PC-9 (cell line): ENCODE data around the gene YPEL1. TPM values are rescaled to one million over a fixed set of nuclear protein-coding genes. Genes with fewer than 3 reads are reported as not detected.

Experiments used
- BruUV-seq: library from RNA; stranded (reverse); fragments of 400-500 nt; replicated peaks from 2 replicates; lab custom pipeline; 2021; lab: Mats Ljungman, UMichigan
- CTCF ChIA-PET: fragments of 300-600 bp; sonication (Branson Sonifier 250); formaldehyde crosslinking; loops from one replicate; lab custom pipeline; 2022; ENCODE audit warnings: antibody characterized with exemption; lab: Charles Lee
- POLR2A ChIA-PET: fragments of 300-600 bp; sonication (Branson Sonifier 250); formaldehyde crosslinking; loops from one replicate; lab custom pipeline; 2022; ENCODE audit warnings: antibody characterized with exemption; ENCODE audit not compliant: unreplicated experiment; lab: Charles Lee
- DNase-seq, 2 experiments: peaks; one replicate each; pipeline versions ENCODE4 v3.0.0 to v3.0.0-alpha.2; 2015 to 2022; ENCODE audit warnings: mixed read lengths in 1 of 2
- H2AFZ ChIP-seq: fragments of 200-600 bp; sonication (generic); 2 replicates; pipeline ENCODE4 v1.8.1; 2017; ENCODE audit warnings: antibody characterized with exemption
- H3F3A ChIP-seq: fragments of 200-600 bp; sonication (generic); 2 replicates; pipeline ENCODE4 v1.8.1; 2017; ENCODE audit warnings: antibody characterized with exemption, mild to moderate bottlenecking, low read depth; ENCODE audit not compliant: insufficient read depth
- H3K27ac ChIP-seq: fragments of 200-600 bp; sonication (generic); 2 replicates; pipeline ENCODE4 v1.6.1; 2016; ENCODE audit warnings: mixed run types
- H3K27me3 ChIP-seq: fragments of 200-600 bp; sonication (generic); 2 replicates; pipeline ENCODE4 v1.6.1; 2016; ENCODE audit warnings: low read depth, mixed run types; ENCODE audit not compliant: insufficient read depth
- H3K36me3 ChIP-seq: fragments of 200-600 bp; sonication (generic); 2 replicates; pipeline ENCODE4 v1.6.1; 2016; ENCODE audit warnings: low read depth, mixed run types
- H3K4me1 ChIP-seq: fragments of 200-600 bp; sonication (generic); replicated peaks from 2 replicates; pipeline ENCODE4 v1.6.1; 2016; ENCODE audit warnings: mixed run types; ENCODE audit not compliant: insufficient read depth
- H3K4me2 ChIP-seq: fragments of 200-600 bp; sonication (generic); 2 replicates; pipeline ENCODE4 v1.6.1; 2017; ENCODE audit warnings: mixed run types
- H3K4me3 ChIP-seq: fragments of 200-600 bp; sonication (generic); 2 replicates; pipeline ENCODE4 v1.6.1; 2016; ENCODE audit warnings: mixed run types
- H3K79me2 ChIP-seq: fragments of 200-600 bp; sonication (generic); 2 replicates; pipeline ENCODE4 v1.6.1; 2017; ENCODE audit warnings: low read depth, mixed run types
- H3K9me2 ChIP-seq: fragments of 200-600 bp; sonication (generic); 2 replicates; pipeline ENCODE4 v1.8.1; 2017; ENCODE audit warnings: mild to moderate bottlenecking; ENCODE audit not compliant: insufficient read depth
- H3K9me3 ChIP-seq: fragments of 200-600 bp; sonication (generic); 2 replicates; pipeline ENCODE4 v1.8.1; 2016; ENCODE audit warnings: low read depth; ENCODE audit not compliant: insufficient read depth
- H4K20me1 ChIP-seq: fragments of 200-600 bp; sonication (generic); 2 replicates; pipeline ENCODE4 v1.8.1; 2017; ENCODE audit not compliant: insufficient read depth
- EZH2 ChIP-seq: fragments of 200-600 bp; sonication (generic); IDR thresholded peaks from 2 replicates; pipeline ENCODE4 v1.8.0; 2017; ENCODE audit warnings: antibody characterized with exemption, low read depth
- intact Hi-C: fragments of 100-400 bp; cut with micrococcal nuclease; formaldehyde crosslinking; loops from one replicate; pipeline ENCODE4 v1.10.0; 2022; ENCODE audit not compliant: unreplicated experiment
- total RNA-seq: library from RNA; stranded (reverse); gene quantifications from 2 replicates; pipeline ENCODE4 v1.2.3, GENCODE V29; 2021
- TF ChIP-seq, protein P1 (sequence below): fragments of 200-600 bp; sonication (generic); conservative IDR thresholded peaks from 2 replicates; pipeline ENCODE4 v1.6.1; 2017; ENCODE audit warnings: mixed run types, antibody characterized with exemption, mild to moderate bottlenecking, moderate library complexity

YPEL1 gene
- total RNA-seq, 1 experiment from 2014 or later, result 5.2 TPM

DNA sequence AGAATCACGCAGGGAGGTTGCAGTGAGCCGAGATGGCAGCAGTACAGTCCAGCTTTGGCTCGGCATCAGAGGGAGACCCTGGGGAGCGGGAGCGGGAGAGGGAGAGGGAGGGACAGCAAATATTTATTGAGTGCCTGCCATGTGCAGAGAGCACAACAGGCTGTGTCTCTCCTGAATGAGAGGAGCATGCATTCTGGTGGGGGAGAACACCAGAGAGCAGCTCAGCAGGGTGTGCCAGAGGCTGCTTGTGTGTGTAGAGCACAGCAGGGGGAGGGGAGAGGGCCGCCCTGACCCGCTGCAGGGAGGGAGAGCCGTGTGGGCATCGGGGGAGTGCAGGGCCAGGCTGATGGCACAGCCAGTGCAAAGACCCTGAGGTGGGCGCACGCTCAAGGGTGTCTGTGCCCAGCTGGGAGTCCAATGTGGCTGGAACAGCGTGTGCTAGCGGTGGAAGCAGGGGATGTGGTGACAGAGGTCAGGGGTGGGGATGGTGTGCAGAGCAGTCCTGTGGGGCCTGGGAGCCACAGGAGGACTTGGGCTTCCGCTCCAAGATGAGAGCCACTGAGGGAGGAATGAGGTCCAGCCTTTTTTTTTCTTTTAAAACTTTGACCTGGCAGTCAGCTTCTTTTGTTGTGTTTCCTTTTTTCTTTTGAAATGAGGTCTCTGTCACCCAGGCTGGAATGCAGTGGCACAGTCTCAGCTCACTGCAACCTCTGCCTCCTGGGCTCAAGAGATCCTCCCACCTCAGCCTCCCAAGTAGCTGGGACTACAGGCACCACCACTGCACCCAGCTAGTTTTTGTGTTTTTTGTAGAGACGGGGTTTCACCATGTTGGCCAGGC, 57.8 kb downstream of the YPEL1 start:
- H3F3A ChIP-seq, result no peaks in the 10 kb centered on the region
- intact Hi-C loops, result no loop called here
- no peaks in the 10 kb centered on the region for H3K4me1 ChIP-seq
- H3K4me2 ChIP-seq, result no peak overlapping the region
- POLR2A ChIA-PET, result no interaction called here
- H3K9me3 ChIP-seq, result no peaks in the 10 kb centered on the region
- no peaks in the 10 kb centered on the region for H3K36me3 ChIP-seq
- no peaks in the 10 kb centered on the region for H3K9me2 ChIP-seq
- no peaks in the 10 kb centered on the region for H3K79me2 ChIP-seq
- H3K27ac ChIP-seq, result no peak overlapping the region
- no peaks in the 10 kb centered on the region for H4K20me1 ChIP-seq
- DNase-seq, result no peak
- no TSS peak for BruUV-seq
- no peak overlapping the region for H2AFZ ChIP-seq
- TF ChIP-seq EZH2, result no peak
- TF ChIP-seq, protein P1, sequence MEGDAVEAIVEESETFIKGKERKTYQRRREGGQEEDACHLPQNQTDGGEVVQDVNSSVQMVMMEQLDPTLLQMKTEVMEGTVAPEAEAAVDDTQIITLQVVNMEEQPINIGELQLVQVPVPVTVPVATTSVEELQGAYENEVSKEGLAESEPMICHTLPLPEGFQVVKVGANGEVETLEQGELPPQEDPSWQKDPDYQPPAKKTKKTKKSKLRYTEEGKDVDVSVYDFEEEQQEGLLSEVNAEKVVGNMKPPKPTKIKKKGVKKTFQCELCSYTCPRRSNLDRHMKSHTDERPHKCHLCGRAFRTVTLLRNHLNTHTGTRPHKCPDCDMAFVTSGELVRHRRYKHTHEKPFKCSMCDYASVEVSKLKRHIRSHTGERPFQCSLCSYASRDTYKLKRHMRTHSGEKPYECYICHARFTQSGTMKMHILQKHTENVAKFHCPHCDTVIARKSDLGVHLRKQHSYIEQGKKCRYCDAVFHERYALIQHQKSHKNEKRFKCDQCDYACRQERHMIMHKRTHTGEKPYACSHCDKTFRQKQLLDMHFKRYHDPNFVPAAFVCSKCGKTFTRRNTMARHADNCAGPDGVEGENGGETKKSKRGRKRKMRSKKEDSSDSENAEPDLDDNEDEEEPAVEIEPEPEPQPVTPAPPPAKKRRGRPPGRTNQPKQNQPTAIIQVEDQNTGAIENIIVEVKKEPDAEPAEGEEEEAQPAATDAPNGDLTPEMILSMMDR, result no peak
- no peak overlapping the region for H3K4me3 ChIP-seq
- CTCF ChIA-PET, result no interaction called here
- H3K27me3 ChIP-seq, result no peaks in the 10 kb centered on the region

DNA sequence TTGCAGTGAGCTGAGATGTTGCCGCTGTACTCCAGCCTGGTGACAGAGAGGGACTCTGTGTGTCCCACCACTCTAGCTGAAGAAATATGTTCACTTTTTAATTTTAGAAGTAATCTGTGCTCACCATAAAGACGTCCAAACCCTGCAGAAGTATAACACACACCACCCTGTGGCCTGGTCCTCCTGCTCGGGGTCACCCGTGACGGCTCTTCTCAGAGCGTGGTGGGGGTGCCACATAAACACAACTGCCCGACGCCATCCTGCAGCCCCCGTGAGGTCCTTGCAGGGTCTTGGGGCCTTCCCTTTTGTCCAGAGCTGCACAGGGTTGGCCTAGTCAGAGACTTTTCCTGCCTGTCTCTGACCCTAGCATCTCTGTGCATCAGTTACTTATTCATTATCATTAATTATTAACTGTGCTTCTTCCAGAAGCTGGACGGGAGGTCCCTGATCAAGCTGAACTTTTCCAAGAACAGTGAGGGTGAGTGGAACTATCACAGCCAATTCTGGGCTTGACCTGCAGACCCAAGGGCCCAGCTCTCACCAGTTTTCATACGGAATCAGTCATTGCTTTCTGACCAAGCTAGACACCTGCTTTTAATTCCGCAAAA, 60.9 kb downstream of the YPEL1 start:
- Histone ChIP-seq H3K4me2 (no peak overlapping the region), H3K9me2 (no peaks in the 10 kb centered on the region), H3K4me1 (peaks cover 2% of the 10 kb centered on the region; the same call in 1 of the 2 replicates), H3K27me3 (no peaks in the 10 kb centered on the region), H2AFZ (no peak overlapping the region), H3K79me2 (0 out of 2 replicates have a peak, but pooled peaks cover 2% of the 10 kb centered on the region), H4K20me1 (0 out of 2 replicates have a peak, but pooled peaks cover under 1% of the 10 kb centered on the region), H3K9me3 (no peaks in the 10 kb centered on the region), H3K27ac (no peak overlapping the region), H3K36me3 (no peaks in the 10 kb centered on the region), H3F3A (no peaks in the 10 kb centered on the region; the same call in 1 of the 2 replicates), H3K4me3 (no peak overlapping the region)
- BruUV-seq, result no TSS peak
- no peak for DNase-seq
- ChIA-PET POLR2A (no interaction called here), CTCF (no interaction called here)
- intact Hi-C loops, result no loop called here
- TF ChIP-seq, protein P1, result no peak
- TF ChIP-seq EZH2, result no peak

DNA sequence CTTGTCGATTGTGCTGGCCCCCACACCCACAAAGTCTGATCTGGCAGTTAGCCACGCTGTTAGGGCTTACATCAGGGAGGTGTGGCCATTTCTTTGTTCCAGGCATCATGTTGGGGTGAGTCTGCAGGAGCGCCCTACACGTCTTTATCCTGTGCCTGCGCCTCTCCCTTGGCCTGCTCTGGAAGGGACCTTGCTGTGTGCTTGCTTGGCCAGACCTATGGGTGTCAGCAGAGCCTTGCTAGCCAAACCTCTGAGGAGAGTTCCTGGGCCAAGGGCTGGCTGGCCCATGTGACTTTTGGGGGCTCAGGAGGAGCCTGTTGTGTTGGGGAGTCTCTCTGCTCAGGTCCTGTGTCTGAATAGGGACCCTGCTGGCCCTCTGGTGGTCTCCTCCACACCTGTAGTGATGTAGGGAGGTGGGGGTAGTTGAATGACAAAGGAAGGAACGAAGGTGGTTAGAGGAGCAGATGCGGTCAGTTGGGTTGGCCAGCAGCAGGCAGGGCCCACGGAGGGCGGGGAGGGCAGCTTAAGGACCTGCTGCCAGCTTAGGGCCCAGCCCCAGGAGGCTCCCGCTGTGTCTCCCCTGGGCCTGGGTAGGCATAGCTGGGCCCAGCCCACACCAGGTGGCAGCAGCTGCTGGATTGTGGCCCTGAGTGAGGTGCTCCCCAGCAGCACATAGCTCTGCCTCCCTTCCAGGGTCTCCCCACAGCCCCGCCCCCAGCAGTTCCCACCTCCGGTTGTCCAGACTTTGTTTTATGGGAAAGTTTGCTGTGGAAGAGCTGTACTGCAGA, 61.9 kb downstream of the YPEL1 start:
- TF ChIP-seq, protein P1, result no peak
- TF ChIP-seq EZH2, result no peak
- CTCF ChIA-PET, result no interaction called here
- intact Hi-C loops, result no loop called here
- Histone ChIP-seq H3K4me1 (peaks cover 10% of the 10 kb centered on the region), H3K4me2 (no peak overlapping the region), H3K4me3 (no peak overlapping the region), H3K27ac (no peak overlapping the region), H3K27me3 (no peaks in the 10 kb centered on the region), H3K79me2 (0 out of 2 replicates have a peak, but pooled peaks cover 4% of the 10 kb centered on the region), H3K36me3 (no peaks in the 10 kb centered on the region), H2AFZ (no peak overlapping the region), H3K9me3 (no peaks in the 10 kb centered on the region), H4K20me1 (peaks cover 8% of the 10 kb centered on the region; the same call in 1 of the 2 replicates), H3K9me2 (no peaks in the 10 kb centered on the region), H3F3A (no peaks in the 10 kb centered on the region; the same call in 1 of the 2 replicates)
- no TSS peak for BruUV-seq
- no peak for DNase-seq
- POLR2A ChIA-PET, result no interaction called here
